GM18870 (cell line): ENCODE measurements around the gene HSPA2.
A peak's percentile ranks its signal among the peaks of the same experiment; 100 is the strongest.

Experiments used
- ATAC-seq: cut with Tn5 transposase; IDR thresholded peaks from one replicate; pipeline ENCODE4 v1.9.1; 2021; ENCODE audit warnings: moderate library complexity; ENCODE audit not compliant: unreplicated experiment

The HSPA2 gene

GRCh38 chr14:64540208-64541202, at the start of gene HSPA2:
HSPA2 (plus strand) TSS chr14:64540741; CDS start chr14:64540850, 109 bp downstream.
- ATAC-seq = peak; percentile 91

GRCh38 chr14:64491637-64492036, 48.9 kb upstream of the HSPA2 start:
- no peak for ATAC-seq

- ATAC-seq = no peak
Measured at GRCh38 chr14:64493455-64493854, 47.1 kb upstream of the HSPA2 start.

- ATAC-seq = no peak
Measured at GRCh38 chr14:64495252-64495651, 45.3 kb upstream of the HSPA2 start.

GRCh38 chr14:64496764-64497163, 43.8 kb upstream of the HSPA2 start:
- ATAC-seq = no peak

- no peak for ATAC-seq
Measured at GRCh38 chr14:64500088-64500487, 40.5 kb upstream of the HSPA2 start.

GRCh38 chr14:64501411-64502171, 39.0 kb upstream of the HSPA2 start:
- no peak for ATAC-seq

GRCh38 chr14:64502456-64502855, 38.1 kb upstream of the HSPA2 start:
- no peak for ATAC-seq

- ATAC-seq = no peak
Measured at GRCh38 chr14:64502887-64503433, 37.6 kb upstream of the HSPA2 start.

- peak; percentile 59 for ATAC-seq
Measured at GRCh38 chr14:64503434-64504309, 36.9 kb upstream of the HSPA2 start, which contains the start of gene ZBTB25. ZBTB25 (minus strand) TSS chr14:64503838; CDS start chr14:64490533, 13,305 bp downstream.

- no peak for ATAC-seq
Measured at GRCh38 chr14:64504310-64504896, 36.1 kb upstream of the HSPA2 start, which contains the start of gene ZBTB1. ZBTB1 (plus strand) TSS chr14:64504770; CDS start chr14:64521505, 16,735 bp downstream.

GRCh38 chr14:64504897-64505794, 35.4 kb upstream of the HSPA2 start:
- ATAC-seq = no peak

- no peak for ATAC-seq
Measured at GRCh38 chr14:64506721-64507120, 33.8 kb upstream of the HSPA2 start.

GRCh38 chr14:64507376-64508156, 33.0 kb upstream of the HSPA2 start:
- ATAC-seq = no peak

- ATAC-seq = no peak
Measured at GRCh38 chr14:64508215-64508776, 32.2 kb upstream of the HSPA2 start.

GRCh38 chr14:64509036-64509435, 31.5 kb upstream of the HSPA2 start:
- no peak for ATAC-seq

GRCh38 chr14:64510825-64511671, 29.5 kb upstream of the HSPA2 start:
- ATAC-seq = no peak
